Measurements from ENCODE around the gene HEXD. TPM values are rescaled to one million over a fixed set of nuclear protein-coding genes. Genes with fewer than 3 reads are reported as not detected.

The HEXD gene
- total and polyA plus RNA-seq, 2 of the 8 experiments (the other 6 are each of a cell fraction or from before 2014, with no cell fraction given), result 20.6 to 21.8 TPM

GRCh38 chr17:82480318-82480717 is 62.2 kb downstream of the HEXD start:
- no peak for DNase-seq (ENCODE audit: low read depth in 1 of 2, low spot score in 2 of 2)
- Histone ChIP-seq H3K79me2 (ENCODE audit: control insufficient read depth in 1 of 2, insufficient read depth in 2 of 2, low read length in 2 of 2) (no peaks in the 10 kb centered on the region), H3K4ac (replicated peaks; ENCODE audit: insufficient read length, low read depth, low read length) (no peak overlapping the region), H3K36me3 (ENCODE audit: control insufficient read depth in 2 of 4, insufficient read depth in 4 of 4, low read length in 3 of 4) (peaks cover 14 to 42% (median 31%) of the 10 kb centered on the region in 4 experiments; a peak in 7 of 8 replicates), H3K56ac (replicated peaks; ENCODE audit: insufficient read length, low read depth, low read length) (no peak overlapping the region), H3K27ac (ENCODE audit: low read depth, low read length) (no peak overlapping the region), H3K79me1 (ENCODE audit: low read depth, low read length) (no peaks in the 10 kb centered on the region), H3K27me3 (replicated peaks in 1 of 4; ENCODE audit: control insufficient read depth in 3 of 4, extremely low read depth in 1 of 4, insufficient read depth in 3 of 4, low read length in 3 of 4) (no peaks in the 10 kb centered on the region), H3K18ac (ENCODE audit: extremely low read depth, low read length) (no peak overlapping the region), H4K8ac (ENCODE audit: extremely low read depth, insufficient read depth, low read length) (no peak overlapping the region), H3K9ac (replicated peaks in 1 of 4; ENCODE audit: extremely low read depth in 1 of 4, low read depth in 3 of 4, low read length in 3 of 4) (no peak overlapping the region), H2BK120ac (replicated peaks; ENCODE audit: low read depth, low read length) (no peak overlapping the region), H2AK5ac (ENCODE audit: low read depth, low read length) (no peak overlapping the region), H2BK20ac (ENCODE audit: low read length) (no peak overlapping the region), H4K20me1 (replicated peaks in 1 of 2; ENCODE audit: control insufficient read depth in 1 of 2, insufficient read depth in 2 of 2, low read length in 2 of 2) (peaks cover 3 to 4% of the 10 kb centered on the region in 2 experiments), H2BK5ac (ENCODE audit: low read depth, low read length) (no peak overlapping the region), H3K4me2 (ENCODE audit: insufficient read depth in 1 of 2, low read depth in 2 of 2, low read length in 2 of 2) (no peak overlapping the region), H2BK15ac (ENCODE audit: low read length) (no peak overlapping the region), H3K4me1 (replicated peaks in 1 of 4; ENCODE audit: control insufficient read depth in 3 of 4, insufficient read depth in 4 of 4, low read length in 3 of 4) (no peaks in the 10 kb centered on the region), H4K5ac (ENCODE audit: insufficient read length, low read depth, low read length) (no peak overlapping the region), H3K23me2 (ENCODE audit: low read depth, low read length) (no peaks in the 10 kb centered on the region), H4K91ac (replicated peaks; ENCODE audit: insufficient read length, low read length) (no peak overlapping the region), H3K9me3 (ENCODE audit: insufficient read depth in 2 of 2, low read depth in 1 of 2, low read length in 1 of 2) (no peaks in the 10 kb centered on the region), H3K4me3 (ENCODE audit: extremely low read depth in 1 of 4, insufficient read depth in 2 of 4, low read depth in 3 of 4, low read length in 4 of 4) (no peak overlapping the region), H3K23ac (ENCODE audit: insufficient read length) (no peak overlapping the region), H2AFZ (ENCODE audit: low read length) (no peak overlapping the region), H3K14ac (ENCODE audit: insufficient read length) (no peak overlapping the region), H2BK12ac (ENCODE audit: low read depth, low read length) (no peak overlapping the region)
- no peak for TF ChIP-seq PHF8 (conservative IDR thresholded peaks at IDR 0.05; ENCODE audit: low read depth, low read length)
- TF ChIP-seq ATF2 (IDR thresholded peaks at IDR 0.05; ENCODE audit: low read length), result no peak
- TF ChIP-seq RNF2 (IDR thresholded peaks at IDR 0.05; ENCODE audit: borderline replicate concordance, low read depth, low read length, missing control alignments, poor library complexity, severe bottlenecking), result no peak
- no peak for TF ChIP-seq FOSL1 (IDR thresholded peaks at IDR 0.05; ENCODE audit: insufficient read depth, low read depth, low read length)
- no peak for TF ChIP-seq MAFK (IDR thresholded peaks at IDR 0.05; ENCODE audit: low read depth, low read length)
- TF ChIP-seq SRF (IDR thresholded peaks at IDR 0.05; ENCODE audit: low read depth, low read length), result no peak
- TF ChIP-seq SIRT6 (IDR thresholded peaks at IDR 0.05; ENCODE audit: low read length), result no peak
- TF ChIP-seq CTBP2 (IDR thresholded peaks at IDR 0.05; ENCODE audit: borderline replicate concordance, insufficient read depth, insufficient read length, low read length), result no peak
- TF ChIP-seq BACH1 (IDR thresholded peaks at IDR 0.05; ENCODE audit: low read length), result no peak
- TF ChIP-seq RAD21 (IDR thresholded peaks at IDR 0.05 in 1 of 2, conservative IDR thresholded peaks at IDR 0.05 in 1 of 2; ENCODE audit: low read depth in 2 of 2, low read length in 2 of 2), result no peak
- no peak for TF ChIP-seq CHD1 (IDR thresholded peaks at IDR 0.05; ENCODE audit: low read depth, low read length)
- ChIA-PET POLR2A (ENCODE audit: partially characterized antibody) (interaction anchor here (0.6 to 2.4 kb wide), 2 partner anchors 12 to 15 kb away, joined by 3 to 7 read pairs; no protein-coding TSS in a partner anchor), CTCF (ENCODE audit: partially characterized antibody) (interaction anchor here (0.8 to 1.7 kb wide), 13 partner anchors 13 to 182 kb away, joined by 3 to 6 read pairs (median 3); no protein-coding TSS in a partner anchor)
- no peak for FAIRE-seq
- WGBS, 2 experiments (ENCODE audit: extremely low coverage in 1 of 2, insufficient coverage in 1 of 2, insufficient read length in 1 of 2, insufficient replicate concordance in 2 of 2, low coverage in 1 of 2, low lambda C conversion rate in 2 of 2, missing lambda C conversion rate in 1 of 2), result 98% methylated on average over 9 of the region's 9 CpGs; no CpG with 5 or more reads in 1 of the 2 experiments
